Ishikawa (cell line): ENCODE measurements around the gene ST8SIA1.

Experiments used
- CREB1 ChIP-seq: IDR thresholded peaks from 2 replicates; pipeline ENCODE4 v1.6.1; 2012; ENCODE audit warnings: low read depth
- EP300 ChIP-seq: IDR thresholded peaks from 2 replicates; pipeline ENCODE4 v1.6.1; 2012; ENCODE audit warnings: borderline replicate concordance
- FOXM1 ChIP-seq: IDR thresholded peaks from 2 replicates; pipeline ENCODE4 v1.6.1; 2012; ENCODE audit warnings: low read depth, borderline replicate concordance
- NFIC ChIP-seq: IDR thresholded peaks from 2 replicates; pipeline ENCODE4 v1.6.1; 2012
- RAD21 ChIP-seq: IDR thresholded peaks from 2 replicates; pipeline ENCODE4 v1.6.1; 2012; ENCODE audit warnings: low read depth
- TAF1 ChIP-seq: IDR thresholded peaks from 2 replicates; pipeline ENCODE4 v1.6.1; 2012; ENCODE audit warnings: low read depth, mild to moderate bottlenecking
- YY1 ChIP-seq: IDR thresholded peaks from 2 replicates; pipeline ENCODE4 v1.6.1; 2012; ENCODE audit warnings: low read depth
- ZBTB7A ChIP-seq: IDR thresholded peaks from 2 replicates; pipeline ENCODE4 v1.6.1; 2012; ENCODE audit warnings: low read depth
- TF ChIP-seq, protein P1 (sequence below): IDR thresholded peaks from 2 replicates; pipeline ENCODE4 v1.6.1; 2012
- TF ChIP-seq, protein P2 (sequence below): IDR thresholded peaks from 2 replicates; pipeline ENCODE4 v1.6.1; 2012; ENCODE audit warnings: low read depth, mild to moderate bottlenecking

DNA sequence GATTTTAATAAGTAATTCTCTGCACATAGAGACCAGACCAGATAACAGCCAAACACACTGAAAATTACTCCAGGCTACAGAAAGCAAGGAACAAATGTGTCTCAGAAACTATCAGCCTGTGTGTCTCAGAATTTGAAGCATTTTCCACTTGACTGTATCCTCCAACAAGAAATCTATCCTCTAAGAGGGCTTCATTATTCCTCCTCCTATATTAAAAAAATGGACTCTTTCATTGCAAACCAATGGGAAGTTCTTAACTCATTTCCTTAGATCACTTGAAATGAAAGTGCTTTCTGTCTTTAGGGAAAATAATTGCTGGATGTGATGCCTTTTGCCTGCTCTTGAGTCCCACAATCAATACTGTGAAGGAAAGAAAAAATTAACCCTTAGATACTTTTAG is 2.3 kb downstream of the ST8SIA1 start:
- no peak for TF ChIP-seq TAF1
- TF ChIP-seq EP300 = no peak
- no peak for TF ChIP-seq YY1
- TF ChIP-seq ZBTB7A = no peak
- TF ChIP-seq CREB1 = no peak
- TF ChIP-seq, protein P1, sequence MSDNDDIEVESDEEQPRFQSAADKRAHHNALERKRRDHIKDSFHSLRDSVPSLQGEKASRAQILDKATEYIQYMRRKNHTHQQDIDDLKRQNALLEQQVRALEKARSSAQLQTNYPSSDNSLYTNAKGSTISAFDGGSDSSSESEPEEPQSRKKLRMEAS = no peak
- TF ChIP-seq, protein P2, sequence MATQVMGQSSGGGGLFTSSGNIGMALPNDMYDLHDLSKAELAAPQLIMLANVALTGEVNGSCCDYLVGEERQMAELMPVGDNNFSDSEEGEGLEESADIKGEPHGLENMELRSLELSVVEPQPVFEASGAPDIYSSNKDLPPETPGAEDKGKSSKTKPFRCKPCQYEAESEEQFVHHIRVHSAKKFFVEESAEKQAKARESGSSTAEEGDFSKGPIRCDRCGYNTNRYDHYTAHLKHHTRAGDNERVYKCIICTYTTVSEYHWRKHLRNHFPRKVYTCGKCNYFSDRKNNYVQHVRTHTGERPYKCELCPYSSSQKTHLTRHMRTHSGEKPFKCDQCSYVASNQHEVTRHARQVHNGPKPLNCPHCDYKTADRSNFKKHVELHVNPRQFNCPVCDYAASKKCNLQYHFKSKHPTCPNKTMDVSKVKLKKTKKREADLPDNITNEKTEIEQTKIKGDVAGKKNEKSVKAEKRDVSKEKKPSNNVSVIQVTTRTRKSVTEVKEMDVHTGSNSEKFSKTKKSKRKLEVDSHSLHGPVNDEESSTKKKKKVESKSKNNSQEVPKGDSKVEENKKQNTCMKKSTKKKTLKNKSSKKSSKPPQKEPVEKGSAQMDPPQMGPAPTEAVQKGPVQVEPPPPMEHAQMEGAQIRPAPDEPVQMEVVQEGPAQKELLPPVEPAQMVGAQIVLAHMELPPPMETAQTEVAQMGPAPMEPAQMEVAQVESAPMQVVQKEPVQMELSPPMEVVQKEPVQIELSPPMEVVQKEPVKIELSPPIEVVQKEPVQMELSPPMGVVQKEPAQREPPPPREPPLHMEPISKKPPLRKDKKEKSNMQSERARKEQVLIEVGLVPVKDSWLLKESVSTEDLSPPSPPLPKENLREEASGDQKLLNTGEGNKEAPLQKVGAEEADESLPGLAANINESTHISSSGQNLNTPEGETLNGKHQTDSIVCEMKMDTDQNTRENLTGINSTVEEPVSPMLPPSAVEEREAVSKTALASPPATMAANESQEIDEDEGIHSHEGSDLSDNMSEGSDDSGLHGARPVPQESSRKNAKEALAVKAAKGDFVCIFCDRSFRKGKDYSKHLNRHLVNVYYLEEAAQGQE = no peak
- TF ChIP-seq NFIC = no peak
- no peak for TF ChIP-seq RAD21
- TF ChIP-seq FOXM1 = no peak
